Measurements from ENCODE around the gene LGR4.

The LGR4 gene

DNA sequence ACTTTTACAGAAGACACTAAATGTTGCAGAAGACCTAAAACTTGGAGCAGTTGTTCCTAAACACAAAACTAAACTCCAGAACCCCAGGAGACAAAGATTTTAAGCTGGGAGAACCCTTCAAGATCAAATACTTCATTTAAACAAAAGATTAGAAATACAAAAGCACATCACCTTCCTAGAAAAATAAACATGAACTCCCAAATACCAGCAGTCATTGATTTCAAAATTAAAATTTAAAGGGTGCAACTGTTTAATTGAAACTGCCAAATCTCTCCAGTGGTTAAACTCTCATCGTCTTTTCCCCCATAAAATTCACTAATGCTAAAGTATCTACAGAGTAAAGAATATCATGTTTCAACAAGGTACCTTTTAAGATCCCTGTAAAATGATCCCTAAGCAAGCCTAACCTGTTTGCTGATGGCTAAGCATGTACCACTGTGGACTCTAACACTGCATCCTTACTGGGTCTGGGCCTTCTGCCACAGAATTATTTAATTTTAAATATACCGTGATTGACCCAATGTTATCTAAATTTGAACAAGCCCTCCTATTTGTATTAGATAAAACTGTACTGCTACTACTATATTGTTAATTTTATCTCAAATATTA lies 55.9 kb downstream of the LGR4 start:
- H3K4me3 Mint-ChIP-seq: no peak overlapping the region
- no peak overlapping the region for H3K27ac Mint-ChIP-seq
- no peaks in the 10 kb centered on the region for H3K4me1 Mint-ChIP-seq (ENCODE audit: low read depth)
- DNase-seq: no peak
- no peaks in the 10 kb centered on the region for H3K36me3 Mint-ChIP-seq (ENCODE audit: low read depth)
- H3K27me3 Mint-ChIP-seq: peaks cover 6% of the 10 kb centered on the region
- no peaks in the 10 kb centered on the region for H3K9me3 Mint-ChIP-seq

DNA sequence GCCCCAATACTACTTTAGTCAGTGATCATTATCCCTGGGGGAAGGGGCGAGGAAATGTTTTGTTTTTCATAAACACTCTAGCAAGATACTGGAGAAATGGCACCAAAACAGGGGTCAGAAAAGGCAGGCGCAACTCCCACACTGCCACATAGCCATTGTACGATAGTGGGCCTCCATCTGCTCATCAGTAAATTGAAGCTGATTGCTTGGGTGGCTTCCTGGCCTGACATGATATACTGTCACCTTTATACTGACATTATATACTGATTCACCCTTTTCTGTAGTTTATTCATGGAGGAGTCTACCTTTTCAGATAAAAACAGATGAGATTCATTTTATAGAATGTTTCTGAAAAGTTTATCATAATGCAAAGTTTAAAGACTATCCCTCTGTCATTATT lies 57.9 kb downstream of the LGR4 start:
- Mint-ChIP-seq H3K4me3 (no peak overlapping the region), H3K27ac (no peak overlapping the region), H3K9me3 (no peaks in the 10 kb centered on the region), H3K36me3 (ENCODE audit: low read depth) (no peaks in the 10 kb centered on the region), H3K27me3 (peaks cover 6% of the 10 kb centered on the region), H3K4me1 (ENCODE audit: low read depth) (no peaks in the 10 kb centered on the region)
- DNase-seq: no peak

DNA sequence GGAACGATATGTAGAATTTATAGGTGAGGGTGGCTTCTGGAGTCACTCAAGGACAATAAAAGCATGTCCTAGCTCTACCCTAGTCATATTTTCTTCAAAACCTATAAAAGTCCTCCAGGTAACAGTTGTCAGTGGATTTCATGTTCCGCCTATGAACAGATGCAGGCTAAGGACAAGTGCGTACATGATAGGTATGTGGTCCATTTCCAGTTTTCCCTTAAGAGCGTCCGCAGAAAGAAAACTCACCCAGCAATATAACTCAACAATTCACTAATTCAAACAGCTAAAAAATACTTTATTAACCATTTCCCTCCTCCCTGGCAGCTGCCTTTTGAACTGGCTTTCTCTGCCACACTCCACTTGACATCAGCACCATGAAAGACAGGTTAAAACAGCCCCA lies 59.4 kb downstream of the LGR4 start:
- H3K4me1 Mint-ChIP-seq (ENCODE audit: low read depth): no peaks in the 10 kb centered on the region
- no peak overlapping the region for H3K27ac Mint-ChIP-seq
- H3K27me3 Mint-ChIP-seq: peaks cover 6% of the 10 kb centered on the region
- H3K36me3 Mint-ChIP-seq (ENCODE audit: low read depth): no peaks in the 10 kb centered on the region
- DNase-seq: no peak
- no peaks in the 10 kb centered on the region for H3K9me3 Mint-ChIP-seq
- no peak overlapping the region for H3K4me3 Mint-ChIP-seq

DNA sequence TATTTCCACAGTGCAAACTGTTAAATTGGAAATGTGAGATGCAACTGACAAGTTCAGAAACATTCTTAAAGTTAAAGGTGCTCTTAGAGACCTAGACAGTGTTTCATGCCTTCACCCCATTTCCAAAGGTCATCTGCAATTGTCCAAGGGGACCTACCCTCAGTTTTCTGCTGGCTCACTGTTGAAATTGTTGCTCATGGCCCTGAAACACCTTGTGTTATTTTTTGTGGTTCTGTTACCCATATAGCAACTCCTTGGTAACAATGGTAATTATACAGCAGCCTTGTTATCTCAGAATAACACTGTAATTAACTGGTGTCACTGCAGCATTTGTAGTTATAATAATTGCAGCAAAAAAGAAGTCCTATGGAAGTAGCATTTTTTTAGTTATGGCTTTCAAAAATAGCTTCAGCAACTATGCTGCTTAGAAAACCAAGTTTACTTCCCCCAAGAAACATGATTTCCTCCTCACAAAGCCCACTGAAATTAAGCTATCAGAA lies 60.3 kb downstream of the LGR4 start:
- no peak overlapping the region for H3K27ac Mint-ChIP-seq
- H3K4me3 Mint-ChIP-seq: no peak overlapping the region
- H3K9me3 Mint-ChIP-seq: no peaks in the 10 kb centered on the region
- H3K36me3 Mint-ChIP-seq (ENCODE audit: low read depth): no peaks in the 10 kb centered on the region
- H3K4me1 Mint-ChIP-seq (ENCODE audit: low read depth): no peaks in the 10 kb centered on the region
- H3K27me3 Mint-ChIP-seq: peaks cover 5% of the 10 kb centered on the region
- DNase-seq: no peak

DNA sequence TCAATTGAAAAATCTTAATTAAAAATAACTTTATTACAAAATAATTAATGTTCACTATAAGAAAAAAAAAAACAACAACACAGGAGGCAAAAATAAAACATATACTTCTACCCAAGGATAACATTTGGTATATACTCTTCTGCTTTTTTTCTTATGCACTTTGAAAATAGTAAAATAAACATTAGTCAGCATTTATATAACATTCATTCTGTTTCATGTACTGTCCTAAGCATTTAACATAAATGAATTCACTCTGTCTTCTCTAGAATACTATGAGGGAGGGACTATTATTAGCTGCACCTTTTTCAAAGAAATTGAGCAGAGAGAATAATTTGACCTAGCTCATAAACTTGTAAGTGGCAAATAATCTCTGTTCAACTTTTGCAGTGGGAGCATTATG lies 61.3 kb downstream of the LGR4 start:
- Mint-ChIP-seq H3K27ac (no peak overlapping the region), H3K4me3 (no peak overlapping the region), H3K36me3 (ENCODE audit: low read depth) (no peaks in the 10 kb centered on the region), H3K9me3 (no peaks in the 10 kb centered on the region), H3K27me3 (peaks cover 2% of the 10 kb centered on the region), H3K4me1 (ENCODE audit: low read depth) (no peaks in the 10 kb centered on the region)
- DNase-seq: no peak

DNA sequence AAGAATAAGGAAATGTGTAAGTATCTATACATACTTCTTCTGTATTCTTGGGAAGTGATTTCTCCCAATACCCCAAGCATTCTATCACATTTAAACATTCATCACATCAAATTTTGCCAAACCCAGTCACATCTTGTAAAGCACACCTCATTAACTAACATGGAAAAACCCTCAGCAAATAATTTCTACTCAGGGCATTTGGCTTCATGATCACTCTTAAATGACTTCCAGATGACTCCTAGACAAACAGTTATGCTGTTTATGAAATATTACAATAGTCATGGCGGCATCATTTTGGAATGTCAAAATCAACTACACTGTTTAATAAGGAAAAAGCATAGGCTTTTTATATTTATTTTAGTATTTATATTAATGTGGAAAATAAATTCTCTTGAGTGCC lies 62.3 kb downstream of the LGR4 start:
- H3K4me3 Mint-ChIP-seq: no peak overlapping the region
- no peak overlapping the region for H3K27ac Mint-ChIP-seq
- no peaks in the 10 kb centered on the region for H3K27me3 Mint-ChIP-seq
- H3K36me3 Mint-ChIP-seq (ENCODE audit: low read depth): no peaks in the 10 kb centered on the region
- no peaks in the 10 kb centered on the region for H3K4me1 Mint-ChIP-seq (ENCODE audit: low read depth)
- no peaks in the 10 kb centered on the region for H3K9me3 Mint-ChIP-seq
- DNase-seq: no peak

DNA sequence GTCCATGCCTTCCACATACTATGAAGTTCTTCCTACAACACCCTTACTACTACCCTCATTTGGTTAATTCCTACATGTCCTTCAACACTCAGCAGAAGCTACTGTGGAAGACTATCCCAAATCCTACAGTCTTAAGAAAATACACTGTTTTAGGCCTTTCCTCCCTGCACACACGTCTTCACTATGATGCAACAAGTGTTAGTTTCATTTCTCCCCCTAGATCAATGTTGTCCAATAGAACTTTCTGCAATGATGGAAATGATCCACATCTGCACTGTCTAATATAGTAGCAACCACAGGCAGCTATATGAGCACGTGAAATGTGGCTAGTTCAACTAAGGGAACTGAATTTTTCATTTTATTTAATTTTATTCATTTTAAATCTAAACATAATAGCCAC lies 62.8 kb downstream of the LGR4 start:
- Mint-ChIP-seq H3K27ac (no peak overlapping the region), H3K9me3 (no peaks in the 10 kb centered on the region), H3K27me3 (no peaks in the 10 kb centered on the region), H3K36me3 (ENCODE audit: low read depth) (no peaks in the 10 kb centered on the region), H3K4me1 (ENCODE audit: low read depth) (no peaks in the 10 kb centered on the region), H3K4me3 (no peak overlapping the region)
- no peak for DNase-seq

DNA sequence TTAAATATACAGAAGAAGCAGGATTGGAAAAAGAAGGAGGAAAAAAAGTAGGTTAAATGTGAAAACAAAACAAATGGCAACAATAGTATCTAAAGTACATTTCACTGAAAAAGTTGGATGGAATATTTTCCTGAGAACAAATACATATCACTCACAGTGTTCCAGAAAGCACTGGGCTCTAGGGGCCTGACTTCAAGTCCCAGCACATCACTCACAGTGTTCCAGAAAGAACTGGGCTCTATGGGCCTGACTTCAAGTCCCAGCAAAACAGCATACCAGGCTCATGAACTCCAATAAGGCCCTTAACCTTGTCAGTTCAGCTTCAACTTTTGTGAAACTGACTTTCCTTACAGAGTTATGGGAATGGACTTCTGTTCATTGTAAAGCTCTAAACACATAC lies 63.5 kb downstream of the LGR4 start:
- H3K27ac Mint-ChIP-seq: no peak overlapping the region
- no peaks in the 10 kb centered on the region for H3K27me3 Mint-ChIP-seq
- H3K36me3 Mint-ChIP-seq (ENCODE audit: low read depth): no peaks in the 10 kb centered on the region
- H3K9me3 Mint-ChIP-seq: no peaks in the 10 kb centered on the region
- no peak for DNase-seq
- no peaks in the 10 kb centered on the region for H3K4me1 Mint-ChIP-seq (ENCODE audit: low read depth)
- no peak overlapping the region for H3K4me3 Mint-ChIP-seq

DNA sequence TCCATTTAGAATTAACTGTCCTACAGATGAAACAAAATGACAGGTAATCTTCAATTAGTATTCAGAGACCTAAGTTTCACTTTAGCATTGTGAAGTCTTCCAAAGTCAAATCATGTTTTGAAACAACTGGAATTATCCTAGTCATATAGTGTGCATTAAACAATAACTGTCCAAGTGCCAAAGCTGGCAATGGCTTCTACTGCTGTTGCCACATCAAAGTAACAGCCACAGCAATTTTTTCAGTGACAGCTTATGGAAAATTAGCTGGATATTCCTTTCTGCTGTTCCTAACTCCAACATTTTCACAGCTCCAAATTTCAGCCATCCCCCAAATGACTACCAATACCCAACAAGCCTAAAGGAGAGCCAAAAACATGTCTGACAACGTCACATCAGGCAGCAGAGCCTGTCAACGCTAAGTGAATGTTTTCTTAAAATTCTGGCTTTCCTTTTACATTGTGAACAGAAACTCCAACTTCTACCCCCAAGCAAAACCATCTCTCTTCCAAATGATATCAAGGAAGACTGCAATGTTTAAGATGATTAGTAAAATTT lies 64.3 kb downstream of the LGR4 start:
- Mint-ChIP-seq H3K36me3 (ENCODE audit: low read depth) (no peaks in the 10 kb centered on the region), H3K9me3 (no peaks in the 10 kb centered on the region), H3K27me3 (no peaks in the 10 kb centered on the region), H3K27ac (no peak overlapping the region), H3K4me1 (ENCODE audit: low read depth) (no peaks in the 10 kb centered on the region), H3K4me3 (no peak overlapping the region)
- DNase-seq: no peak

DNA sequence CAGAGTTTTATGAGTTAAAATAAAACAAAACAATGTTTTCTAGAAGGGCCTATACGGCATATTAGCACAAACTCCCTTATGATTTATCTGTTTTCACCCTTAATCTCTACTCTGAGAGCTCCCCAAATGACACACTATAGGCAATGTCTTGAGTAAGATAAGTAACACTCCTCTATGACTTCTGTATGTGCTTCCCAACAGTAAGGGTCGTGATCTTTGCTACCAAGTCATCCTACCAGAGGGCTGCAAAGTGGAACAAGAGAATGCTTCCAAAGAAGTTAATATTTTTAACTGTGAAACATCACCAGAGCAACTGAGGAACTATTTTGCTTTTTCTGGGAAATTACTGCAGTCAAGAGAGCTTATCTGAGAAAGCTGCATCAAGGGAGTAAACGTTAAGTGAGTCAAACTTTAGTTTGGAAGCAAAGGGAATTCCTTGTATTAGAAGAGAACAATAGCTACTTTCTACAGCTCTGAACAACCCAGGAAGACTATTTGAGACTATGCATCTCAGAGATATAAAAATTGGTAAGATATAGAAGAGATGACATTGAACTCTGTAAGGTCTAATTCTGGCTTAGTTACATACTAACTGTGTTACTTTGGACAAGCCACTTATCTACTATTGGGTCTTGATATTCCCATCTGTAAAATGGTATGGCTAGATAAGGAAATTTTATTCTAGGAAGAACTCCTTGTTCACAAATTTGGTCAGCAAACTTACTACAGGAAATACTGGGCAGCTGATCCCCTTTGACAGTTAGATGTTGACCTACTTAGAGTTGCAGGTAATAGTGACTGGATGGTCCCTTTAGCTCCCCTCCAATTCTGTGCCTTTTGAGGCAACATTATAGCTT lies 65.9 kb downstream of the LGR4 start:
- DNase-seq: no peak
- Mint-ChIP-seq H3K36me3 (ENCODE audit: low read depth) (no peaks in the 10 kb centered on the region), H3K9me3 (no peaks in the 10 kb centered on the region), H3K4me1 (ENCODE audit: low read depth) (no peaks in the 10 kb centered on the region), H3K4me3 (no peak overlapping the region), H3K27ac (no peak overlapping the region), H3K27me3 (no peaks in the 10 kb centered on the region)

DNA sequence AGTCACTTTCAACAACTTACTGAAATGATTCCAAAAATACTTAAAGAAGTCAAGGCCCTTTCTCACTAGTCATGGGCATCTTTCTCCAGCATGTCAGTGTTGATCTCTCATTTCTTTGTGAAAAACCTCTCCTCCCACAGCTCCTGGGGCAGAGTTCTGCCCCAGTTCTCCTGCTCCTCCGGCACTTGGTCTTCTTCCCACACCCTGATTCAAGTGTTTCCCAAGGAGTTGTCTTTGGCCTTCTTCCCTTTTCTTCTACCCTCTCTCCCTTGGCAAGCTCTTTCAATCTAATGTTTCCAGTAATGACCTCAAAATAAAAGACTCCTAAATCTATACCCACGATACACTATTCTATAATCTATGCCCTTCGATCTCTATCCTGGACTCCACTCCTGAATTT lies 67.5 kb downstream of the LGR4 start:
- H3K27me3 Mint-ChIP-seq: no peaks in the 10 kb centered on the region
- H3K4me1 Mint-ChIP-seq (ENCODE audit: low read depth): no peaks in the 10 kb centered on the region
- H3K27ac Mint-ChIP-seq: no peak overlapping the region
- no peaks in the 10 kb centered on the region for H3K36me3 Mint-ChIP-seq (ENCODE audit: low read depth)
- DNase-seq: no peak
- H3K9me3 Mint-ChIP-seq: no peaks in the 10 kb centered on the region
- H3K4me3 Mint-ChIP-seq: no peak overlapping the region

DNA sequence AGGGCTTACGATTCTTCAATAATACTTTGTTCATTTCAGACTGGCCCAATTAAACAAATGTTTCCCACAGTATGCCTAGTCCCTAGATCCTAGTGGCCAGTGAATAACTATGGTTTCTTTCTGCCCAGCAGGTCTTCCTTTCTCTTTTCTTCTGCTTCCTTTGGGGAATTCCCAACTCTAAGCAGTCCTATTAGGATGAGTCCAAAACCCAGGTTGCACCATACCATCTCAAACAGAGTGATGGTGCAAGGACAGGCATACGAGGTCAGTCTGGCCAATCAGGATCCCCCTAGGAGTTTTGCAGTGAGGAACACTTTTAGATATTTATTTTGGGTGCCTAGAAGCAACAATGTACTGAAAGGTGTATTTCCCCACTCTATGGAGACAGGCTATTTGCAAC lies 68.2 kb downstream of the LGR4 start:
- no peak for DNase-seq
- Mint-ChIP-seq H3K27ac (no peak overlapping the region), H3K9me3 (no peaks in the 10 kb centered on the region), H3K4me3 (no peak overlapping the region), H3K36me3 (ENCODE audit: low read depth) (no peaks in the 10 kb centered on the region), H3K4me1 (ENCODE audit: low read depth) (no peaks in the 10 kb centered on the region), H3K27me3 (no peaks in the 10 kb centered on the region)

DNA sequence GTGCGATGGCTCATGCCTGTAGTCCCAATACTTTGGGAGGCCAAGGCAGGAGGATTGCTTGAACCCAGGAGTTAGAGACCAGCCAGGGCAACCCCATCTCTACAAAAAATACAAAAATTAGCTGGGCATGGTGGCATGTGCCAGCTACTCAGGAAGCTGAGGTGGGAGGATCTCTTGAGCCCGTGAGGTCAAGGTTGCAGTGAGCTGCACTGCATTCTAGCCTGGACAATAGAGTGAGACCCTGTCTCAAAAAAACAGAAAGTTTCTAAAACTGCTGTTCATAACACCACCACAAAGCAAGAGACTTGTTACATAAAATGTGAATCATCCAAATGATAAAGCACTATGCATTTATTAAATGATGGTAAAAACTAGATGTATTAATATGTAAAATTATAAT lies 69.4 kb downstream of the LGR4 start:
- no peak for DNase-seq
- H3K27me3 Mint-ChIP-seq: no peaks in the 10 kb centered on the region
- H3K27ac Mint-ChIP-seq: no peak overlapping the region
- no peaks in the 10 kb centered on the region for H3K4me1 Mint-ChIP-seq (ENCODE audit: low read depth)
- H3K36me3 Mint-ChIP-seq (ENCODE audit: low read depth): no peaks in the 10 kb centered on the region
- no peaks in the 10 kb centered on the region for H3K9me3 Mint-ChIP-seq
- no peak overlapping the region for H3K4me3 Mint-ChIP-seq

DNA sequence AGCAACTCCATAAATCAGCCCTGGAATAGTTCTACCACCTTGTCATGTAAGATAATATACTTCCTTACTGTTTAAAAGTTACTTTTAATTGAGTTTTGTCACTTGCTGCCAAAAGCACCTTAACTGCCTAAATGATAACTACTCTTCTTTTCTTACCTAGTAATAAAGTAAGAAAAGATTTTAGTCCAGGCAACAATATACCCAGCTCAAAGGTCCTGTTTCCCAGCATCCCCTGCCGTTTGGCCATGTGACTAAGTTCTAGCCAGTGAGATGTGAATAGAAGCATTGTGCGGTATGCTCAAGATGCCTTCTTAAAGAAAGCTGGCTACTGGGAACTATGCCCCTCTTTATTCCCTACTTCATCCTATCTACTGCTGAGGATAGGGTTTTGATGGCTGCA lies 70.1 kb downstream of the LGR4 start:
- no peaks in the 10 kb centered on the region for H3K27me3 Mint-ChIP-seq
- DNase-seq: no peak
- H3K4me3 Mint-ChIP-seq: no peak overlapping the region
- H3K4me1 Mint-ChIP-seq (ENCODE audit: low read depth): no peaks in the 10 kb centered on the region
- no peaks in the 10 kb centered on the region for H3K36me3 Mint-ChIP-seq (ENCODE audit: low read depth)
- no peaks in the 10 kb centered on the region for H3K9me3 Mint-ChIP-seq
- no peak overlapping the region for H3K27ac Mint-ChIP-seq

DNA sequence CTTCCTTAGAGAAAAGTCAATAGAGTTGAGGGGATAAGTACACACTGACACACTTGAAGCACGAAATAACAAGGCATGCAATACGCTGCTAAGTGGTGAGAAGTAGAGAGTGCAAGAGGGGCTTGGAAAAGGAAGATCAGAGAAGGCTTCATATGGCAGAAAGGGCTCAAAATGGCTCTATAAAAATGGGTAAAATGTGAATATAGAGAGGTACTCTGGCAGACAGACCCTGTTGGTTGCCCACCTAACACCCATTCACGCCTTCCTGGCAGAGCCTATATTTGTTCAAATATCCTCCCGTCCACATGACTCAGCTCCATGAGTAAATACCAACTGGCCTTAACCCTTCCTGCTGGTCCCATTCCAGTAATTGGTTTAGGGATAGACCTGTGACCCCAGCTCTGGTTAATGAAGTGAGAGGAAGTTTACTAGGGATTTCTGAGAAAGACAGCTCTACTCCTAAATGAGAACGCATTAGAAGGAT lies 70.7 kb downstream of the LGR4 start:
- no peak overlapping the region for H3K4me3 Mint-ChIP-seq
- H3K4me1 Mint-ChIP-seq (ENCODE audit: low read depth): no peaks in the 10 kb centered on the region
- no peaks in the 10 kb centered on the region for H3K36me3 Mint-ChIP-seq (ENCODE audit: low read depth)
- no peak for DNase-seq
- H3K9me3 Mint-ChIP-seq: no peaks in the 10 kb centered on the region
- H3K27me3 Mint-ChIP-seq: no peaks in the 10 kb centered on the region
- no peak overlapping the region for H3K27ac Mint-ChIP-seq

All from activated T-cell treated with anti-CD3 and anti-CD28 coated beads, Interleukin-2, amount 50 U/mL, for 24 hours (primary cell).